B cell (primary cell): ENCODE data around the gene OR2D3. TPM values are rescaled to one million over a fixed set of nuclear protein-coding genes. Genes with fewer than 3 reads are reported as not detected.

Experiments
- ATAC-seq: fragments of 200-7000 bp; cut with Tn5 transposase; one replicate; pipeline ENCODE4 v1.10.0; 2021; ENCODE audit warnings: low read depth, mild to moderate bottlenecking, moderate number of reproducible peaks, moderate library complexity
- CTCF ChIA-PET: fragments of 350-600 bp; sonication (Branson Sonifier 250); formaldehyde crosslinking; loops from one replicate; lab custom pipeline; 2021; ENCODE audit warnings: antibody characterized with exemption, inconsistent platforms; lab: Charles Lee
- POLR2A ChIA-PET: fragments of 350-600 bp; sonication (Branson Sonifier 250); formaldehyde crosslinking; loops from one replicate; lab custom pipeline; 2021; ENCODE audit warnings: antibody characterized with exemption; lab: Charles Lee
- DNase-seq: peaks from one replicate; pipeline ENCODE4 v3.0.0; 2013
- H2AFZ ChIP-seq: 2 replicates; pipeline ENCODE4 v1.6.1; 2012; ENCODE audit warnings: mild to moderate bottlenecking, low read depth, low read length; ENCODE audit not compliant: insufficient read depth, poor library complexity, severe bottlenecking
- H3K27ac ChIP-seq, 2 donors: 1 replicate in 1 of 2; 2 replicates in 1 of 2; pipeline ENCODE4 v1.5.1; 2012 to 2013; ENCODE audit warnings: low read length in 2 of 2, mild to moderate bottlenecking in 2 of 2, moderate library complexity in 1 of 2
- H3K27me3 ChIP-seq, 4 experiments: fragments of 200-600 bp in 1 of 4; sonication (generic) in 1 of 4; replicated peaks in 1 of 4; 1 replicate in 2 of 4; 2 replicates in 2 of 4; pipeline versions ENCODE4 v1.6.1 to v1.7.0; 2013 to 2016; ENCODE audit warnings: low read length in 3 of 4, mild to moderate bottlenecking in 2 of 4, mixed read lengths in 1 of 4, moderate library complexity in 1 of 4; ENCODE audit not compliant: insufficient read depth in 4 of 4, control insufficient read depth in 3 of 4; ENCODE audit errors: control extremely low read depth in 1 of 4
- H3K36me3 ChIP-seq, 2 experiments: replicated peaks in 1 of 2; 1 replicate in 1 of 2; 2 replicates in 1 of 2; pipeline versions ENCODE4 v1.6.1 to v1.7.1; 2013; ENCODE audit warnings: low read length in 1 of 2; ENCODE audit not compliant: insufficient read depth in 2 of 2, control insufficient read depth in 1 of 2; ENCODE audit errors: control extremely low read depth in 1 of 2, extremely low read depth in 1 of 2
- H3K4me1 ChIP-seq, 2 donors: fragments of 200-600 bp in 1 of 2; sonication (generic) in 1 of 2; 1 replicate in 1 of 2; 2 replicates in 1 of 2; pipeline versions ENCODE4 v1.5.1 to v1.6.1; 2013 to 2017; ENCODE audit warnings: low read length in 2 of 2; ENCODE audit not compliant: control insufficient read depth in 2 of 2, insufficient read depth in 2 of 2
- H3K4me2 ChIP-seq: replicated peaks from 2 replicates; pipeline ENCODE3; 2012; ENCODE audit warnings: mild to moderate bottlenecking, low read depth, low read length; ENCODE audit not compliant: poor library complexity, severe bottlenecking
- H3K4me3 ChIP-seq, 5 experiments: fragments of 200-600 bp in 1 of 5; sonication (generic) in 1 of 5; 1 replicate in 3 of 5; 2 replicates in 2 of 5; pipeline versions ENCODE4 v1.5.1 to v1.7.0; 2011 to 2016; ENCODE audit warnings: low read length in 4 of 5, mild to moderate bottlenecking in 4 of 5, low read depth in 2 of 5, control low read depth in 1 of 5, moderate library complexity in 1 of 5; ENCODE audit not compliant: insufficient read depth in 1 of 5; ENCODE audit errors: control extremely low read depth in 1 of 5, extremely low read depth in 1 of 5
- H3K79me2 ChIP-seq: fragments of 200-600 bp; sonication (generic); one replicate; pipeline ENCODE4 v1.6.0; 2016; ENCODE audit warnings: low read length; ENCODE audit not compliant: control insufficient read depth, insufficient read depth
- H3K9ac ChIP-seq: fragments of 200-600 bp; sonication (generic); 2 replicates; pipeline ENCODE4 v1.6.1; 2017; ENCODE audit warnings: mild to moderate bottlenecking, low read length, moderate library complexity
- H3K9me3 ChIP-seq, 3 donors: one replicate each; pipeline versions ENCODE4 v1.6.1 to v1.7.1; 2013; ENCODE audit warnings: low read length in 2 of 3; ENCODE audit not compliant: control insufficient read depth in 2 of 3, insufficient read depth in 1 of 3; ENCODE audit errors: control extremely low read depth in 1 of 3
- H4K20me1 ChIP-seq: 2 replicates; pipeline ENCODE4 v1.6.0; 2012; ENCODE audit warnings: mild to moderate bottlenecking, low read length; ENCODE audit not compliant: insufficient read depth, control insufficient read depth, poor library complexity, severe bottlenecking
- H3K27ac Mint-ChIP-seq: one replicate; pipeline ENCODE4 v1.8.0; 2021; ENCODE audit warnings: mixed read lengths
- H3K27me3 Mint-ChIP-seq: one replicate; pipeline ENCODE4 v1.8.0; 2021; ENCODE audit warnings: mixed read lengths
- H3K4me1 Mint-ChIP-seq: one replicate; pipeline ENCODE4 v1.8.0; 2021; ENCODE audit warnings: mixed read lengths
- H3K4me3 Mint-ChIP-seq: one replicate; pipeline ENCODE4 v1.8.0; 2021; ENCODE audit warnings: mixed read lengths
- H3K9me3 Mint-ChIP-seq: one replicate; pipeline ENCODE4 v1.8.0; 2022; ENCODE audit warnings: mixed read lengths; ENCODE audit not compliant: insufficient read depth
- CTCF ChIP-seq: fragments of 200-600 bp; IDR thresholded peaks from one replicate; pipeline ENCODE4 v1.8.0; 2022; ENCODE audit warnings: antibody characterized with exemption, mild to moderate bottlenecking
- EZH2 ChIP-seq: IDR thresholded peaks from 2 replicates; pipeline ENCODE4 v1.6.1; 2012; ENCODE audit warnings: borderline replicate concordance, low read depth, mild to moderate bottlenecking, moderate library complexity, low read length; ENCODE audit not compliant: insufficient read depth, poor library complexity, severe bottlenecking
- WGBS: methylation state at CpG from one replicate; pipeline ENCODE4 v1.1.5; 2013; ENCODE audit warnings: missing lambda C conversion rate; ENCODE audit not compliant: insufficient coverage; 5-methylcytosine and 5-hydroxymethylcytosine counted together
- intact Hi-C: fragments of 100-400 bp; cut with micrococcal nuclease; formaldehyde crosslinking; loops from one replicate; pipeline ENCODE4 v1.10.0; 2022
- polyA plus RNA-seq: library from polyadenylated mRNA; depleted of rRNA; stranded (reverse); fragments of >200 nt; gene quantifications from 2 replicates; pipeline ENCODE4 v1.2.3, GENCODE V29; 2012
- total RNA-seq, 2 donors: library from RNA; stranded (reverse); fragments of 120-200 nt in 1 of 2; gene quantifications; 1 replicate in 1 of 2; 2 replicates in 1 of 2; pipeline versions ENCODE4 v1.2.3 to v1.2.4, GENCODE V29; 2013 to 2022

Gene OR2D3
- total and polyA plus RNA-seq, 2 donors (not counting 1 experiment from before 2014, with no cell fraction given), result not detected

- no peak overlapping the region for H3K27ac Mint-ChIP-seq
- ChIA-PET POLR2A (no interaction called here), CTCF (no interaction called here)
- Histone ChIP-seq H3K27ac (no peak overlapping the region), H3K9me3 (peaks cover 0 to 6% (median 1%) of the 10 kb centered on the region in 3 donors), H4K20me1 (no peaks in the 10 kb centered on the region), H3K27me3 (peaks cover 0 to 22% (median 0%) of the 10 kb centered on the region in 4 experiments), H3K4me1 (peaks cover 11 to 19% of the 10 kb centered on the region in 2 donors), H2AFZ (no peak overlapping the region), H3K4me3 (no peak overlapping the region), H3K4me2 (no peak overlapping the region), H3K36me3 (no peaks in the 10 kb centered on the region), H3K79me2 (no peaks in the 10 kb centered on the region), H3K9ac (no peak overlapping the region)
- intact Hi-C loops, result loop anchor here (10.0 kb wide), 1 partner anchor 174 kb away; no protein-coding TSS in a partner anchor
- no peak for DNase-seq
- H3K27me3 Mint-ChIP-seq, result no peaks in the 10 kb centered on the region
- TF ChIP-seq CTCF (no peak), EZH2 (no peak)
- 86% methylated on average over 2 of the region's 4 CpGs for WGBS
- peaks cover 19% of the 10 kb centered on the region for H3K4me1 Mint-ChIP-seq
- ATAC-seq, result no peak
- H3K9me3 Mint-ChIP-seq, result no peaks in the 10 kb centered on the region
- no peak overlapping the region for H3K4me3 Mint-ChIP-seq
These were observed 8.1 kb downstream of the OR2D3 start for GRCh38 chr11:6928916-6929315.

- Histone ChIP-seq H3K27me3 (peaks cover 0 to 19% (median 0%) of the 10 kb centered on the region in 4 experiments), H4K20me1 (no peaks in the 10 kb centered on the region), H3K79me2 (no peaks in the 10 kb centered on the region), H2AFZ (no peak overlapping the region), H3K4me3 (no peak overlapping the region), H3K4me1 (peaks cover 11 to 14% of the 10 kb centered on the region in 2 donors), H3K4me2 (no peak overlapping the region), H3K27ac (no peak overlapping the region), H3K36me3 (no peaks in the 10 kb centered on the region), H3K9ac (no peak overlapping the region), H3K9me3 (peaks cover 0 to 4% (median 1%) of the 10 kb centered on the region in 3 donors)
- Mint-ChIP-seq H3K4me3 (no peak overlapping the region), H3K27me3 (no peaks in the 10 kb centered on the region), H3K27ac (no peak overlapping the region), H3K9me3 (no peaks in the 10 kb centered on the region), H3K4me1 (peaks cover 12% of the 10 kb centered on the region)
- ATAC-seq (no peak), DNase-seq (no peak)
- intact Hi-C loops, result no loop called here
- no CpG with 5 or more reads among the region's 3 CpGs for WGBS
- ChIA-PET POLR2A (no interaction called here), CTCF (no interaction called here)
- TF ChIP-seq CTCF (no peak), EZH2 (no peak)
These were observed 10.4 kb downstream of the OR2D3 start for GRCh38 chr11:6931146-6931713.
